Measurements from ENCODE around the gene TMCO4.

DNA sequence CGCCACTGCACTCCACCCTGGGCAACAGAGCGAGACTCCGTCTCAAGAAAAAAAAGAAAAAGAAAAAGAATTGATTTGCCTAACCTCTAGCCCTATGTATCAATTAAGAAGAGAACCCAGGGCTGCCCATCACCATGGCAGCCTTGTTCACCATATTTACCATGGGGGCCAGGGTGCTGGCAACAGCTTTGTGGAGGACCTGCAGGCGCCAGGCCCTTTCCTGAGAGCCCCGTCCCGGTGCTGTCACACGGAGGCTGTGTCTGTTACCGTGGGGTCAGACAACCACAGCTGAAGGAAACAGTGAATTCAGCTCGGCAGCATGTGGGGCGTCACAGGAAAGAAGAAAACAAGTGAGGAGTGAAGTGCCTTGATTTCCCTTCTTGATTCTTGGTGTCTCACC, 162.1 kb downstream of the TMCO4 start:
- TF ChIP-seq, protein P1, sequence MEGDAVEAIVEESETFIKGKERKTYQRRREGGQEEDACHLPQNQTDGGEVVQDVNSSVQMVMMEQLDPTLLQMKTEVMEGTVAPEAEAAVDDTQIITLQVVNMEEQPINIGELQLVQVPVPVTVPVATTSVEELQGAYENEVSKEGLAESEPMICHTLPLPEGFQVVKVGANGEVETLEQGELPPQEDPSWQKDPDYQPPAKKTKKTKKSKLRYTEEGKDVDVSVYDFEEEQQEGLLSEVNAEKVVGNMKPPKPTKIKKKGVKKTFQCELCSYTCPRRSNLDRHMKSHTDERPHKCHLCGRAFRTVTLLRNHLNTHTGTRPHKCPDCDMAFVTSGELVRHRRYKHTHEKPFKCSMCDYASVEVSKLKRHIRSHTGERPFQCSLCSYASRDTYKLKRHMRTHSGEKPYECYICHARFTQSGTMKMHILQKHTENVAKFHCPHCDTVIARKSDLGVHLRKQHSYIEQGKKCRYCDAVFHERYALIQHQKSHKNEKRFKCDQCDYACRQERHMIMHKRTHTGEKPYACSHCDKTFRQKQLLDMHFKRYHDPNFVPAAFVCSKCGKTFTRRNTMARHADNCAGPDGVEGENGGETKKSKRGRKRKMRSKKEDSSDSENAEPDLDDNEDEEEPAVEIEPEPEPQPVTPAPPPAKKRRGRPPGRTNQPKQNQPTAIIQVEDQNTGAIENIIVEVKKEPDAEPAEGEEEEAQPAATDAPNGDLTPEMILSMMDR (conservative IDR thresholded peaks at IDR 0.05; ENCODE audit: low read length), result no peak
- TF ChIP-seq EZH2phosphoT487 (IDR thresholded peaks at IDR 0.05; ENCODE audit: borderline replicate concordance, low read depth, low read length), result no peak
